PC-3 (cell line): ENCODE data around the gene DYNLT2B. TPM values are rescaled to one million over a fixed set of nuclear protein-coding genes. Genes with fewer than 3 reads are reported as not detected.
A peak's percentile ranks its signal among the peaks of the same experiment; 100 is the strongest.

Experiments used
- ATAC-seq: fragments of 200-7000 bp; cut with Tn5 transposase; 2 replicates; pipeline ENCODE4 v1.9.1; 2020; ENCODE audit warnings: mild to moderate bottlenecking, moderate library complexity
- BruUV-seq: library from RNA; stranded (reverse); fragments of 400-500 nt; replicated peaks from 2 replicates; lab custom pipeline; 2021; lab: Mats Ljungman, UMichigan
- CTCF ChIA-PET: fragments of 300-600 bp; sonication (Branson Sonifier 250); formaldehyde crosslinking; loops from one replicate; lab custom pipeline; 2022; ENCODE audit warnings: antibody characterized with exemption; lab: Charles Lee
- POLR2A ChIA-PET: fragments of 300-600 bp; sonication (Branson Sonifier 250); formaldehyde crosslinking; loops from one replicate; lab custom pipeline; 2022; ENCODE audit warnings: antibody characterized with exemption; ENCODE audit not compliant: unreplicated experiment; lab: Charles Lee
- DNase-seq: peaks from one replicate; pipeline ENCODE4 v3.0.0-alpha.2; 2015
- H2AFZ ChIP-seq: fragments of 300-600 bp; sonication (generic); 2 replicates; pipeline ENCODE4 v1.6.0; 2016; ENCODE audit warnings: antibody characterized with exemption, low read length
- H3F3A ChIP-seq: fragments of 300-600 bp; sonication (generic); one replicate; pipeline ENCODE4 v1.6.0; 2017; ENCODE audit warnings: antibody characterized with exemption, low read length, control low read depth, mild to moderate bottlenecking; ENCODE audit not compliant: unreplicated experiment
- H3K27ac ChIP-seq: fragments of 300-600 bp; sonication (generic); 2 replicates; pipeline ENCODE4 v1.5.1; 2016; ENCODE audit warnings: mild to moderate bottlenecking, low read length
- H3K27me3 ChIP-seq: fragments of 300-600 bp; sonication (generic); 2 replicates; pipeline ENCODE4 v1.6.1; 2016; ENCODE audit warnings: low read length, mixed read lengths
- H3K36me3 ChIP-seq: fragments of 300-600 bp; sonication (generic); 2 replicates; pipeline ENCODE4 v1.6.1; 2016; ENCODE audit warnings: low read depth, mixed run types, low read length, mixed read lengths
- H3K4me1 ChIP-seq: fragments of 300-600 bp; sonication (generic); 2 replicates; pipeline ENCODE4 v1.5.1; 2016; ENCODE audit warnings: low read length; ENCODE audit not compliant: insufficient read depth
- H3K4me2 ChIP-seq: fragments of 300-600 bp; sonication (generic); 2 replicates; pipeline ENCODE4 v1.6.0; 2016; ENCODE audit warnings: low read length
- H3K4me3 ChIP-seq: fragments of 300-600 bp; sonication (generic); 2 replicates; pipeline ENCODE4 v1.5.1; 2016; ENCODE audit warnings: mild to moderate bottlenecking, low read length, mixed read lengths
- H3K79me2 ChIP-seq: fragments of 300-600 bp; sonication (generic); 2 replicates; pipeline ENCODE4 v1.6.1; 2017; ENCODE audit warnings: low read length, mixed read lengths
- H3K9ac ChIP-seq: fragments of 300-600 bp; sonication (generic); 2 replicates; pipeline ENCODE4 v1.6.0; 2016; ENCODE audit warnings: mild to moderate bottlenecking, low read length
- H3K9me2 ChIP-seq: fragments of 300-600 bp; sonication (generic); replicated peaks from 2 replicates; pipeline ENCODE4 v1.6.1; 2016; ENCODE audit warnings: mixed run types, low read length, mixed read lengths
- H3K9me3 ChIP-seq: fragments of 300-600 bp; sonication (generic); 2 replicates; pipeline ENCODE4 v1.6.1; 2016; ENCODE audit warnings: low read length, mixed read lengths
- H4K20me1 ChIP-seq: fragments of 300-600 bp; sonication (generic); 2 replicates; pipeline ENCODE4 v1.6.1; 2016; ENCODE audit warnings: low read length, mixed read lengths
- CTCF ChIP-seq: fragments of 300-600 bp; sonication (generic); conservative IDR thresholded peaks from 2 replicates; pipeline ENCODE4 v1.5.1; 2017; ENCODE audit warnings: antibody characterized with exemption, low read depth, mild to moderate bottlenecking, low read length
- EZH2 ChIP-seq: fragments of 300-600 bp; sonication (generic); IDR thresholded peaks from one replicate; pipeline ENCODE4 v1.6.1; 2017; ENCODE audit warnings: antibody characterized with exemption, mild to moderate bottlenecking, low read length; ENCODE audit not compliant: unreplicated experiment
- EZH2phosphoT487 ChIP-seq: fragments of 300-600 bp; sonication (generic); IDR thresholded peaks from 2 replicates; pipeline ENCODE4 v1.6.1; 2018; ENCODE audit warnings: mild to moderate bottlenecking, antibody characterized with exemption, low read length, borderline replicate concordance
- intact Hi-C: fragments of 100-400 bp; cut with micrococcal nuclease; formaldehyde crosslinking; loops from 2 replicates; pipeline ENCODE4 v1.9.0; 2023
- total RNA-seq: library from RNA; depleted of rRNA; stranded (reverse); fragments of >200 nt; gene quantifications from 2 replicates; pipeline ENCODE4 v1.2.3, GENCODE V29; 2014

DYNLT2B gene
- total RNA-seq, 1 experiment from 2014 or later: 19.8 TPM

GRCh38 chr3:196268284-196269163 lies 49.5 kb downstream of the DYNLT2B start:
- POLR2A ChIA-PET: no interaction called here
- no peak for TF ChIP-seq EZH2phosphoT487
- TF ChIP-seq EZH2: no peak
- no peak for TF ChIP-seq CTCF
- no peak overlapping the region for H3K4me2 ChIP-seq
- peaks cover 29% of the 10 kb centered on the region for H3K79me2 ChIP-seq
- DNase-seq: peak; percentile 91
- peak overlapping the region; percentile 58 for H3K27ac ChIP-seq
- H3K36me3 ChIP-seq: peaks cover 29% of the 10 kb centered on the region
- H3K4me1 ChIP-seq: peaks cover 26% of the 10 kb centered on the region
- H2AFZ ChIP-seq: no peak overlapping the region
- no peaks in the 10 kb centered on the region for H3K27me3 ChIP-seq
- no peak overlapping the region for H3K4me3 ChIP-seq
- no peaks in the 10 kb centered on the region for H3K9me3 ChIP-seq
- H4K20me1 ChIP-seq: no peaks in the 10 kb centered on the region
- H3K9ac ChIP-seq: 0 out of 2 replicates have a peak overlapping the region, but pooled peaks have one; percentile 5
- H3F3A ChIP-seq: no peaks in the 10 kb centered on the region
- no peaks in the 10 kb centered on the region for H3K9me2 ChIP-seq
- CTCF ChIA-PET: interaction anchor here (0.5 to 1.2 kb wide), 2 partner anchors 11 to 15 kb away, joined by 3 to 4 read pairs; no protein-coding TSS in a partner anchor
- BruUV-seq: no TSS peak
- intact Hi-C loops: no loop called here
- ATAC-seq: peak; percentile 91

- Histone ChIP-seq H3K79me2 (peaks cover 4% of the 10 kb centered on the region; the same call in 1 of the 2 replicates), H3K4me3 (no peak overlapping the region), H3K9me3 (no peaks in the 10 kb centered on the region), H3K4me1 (peaks cover 8% of the 10 kb centered on the region), H3F3A (no peaks in the 10 kb centered on the region), H3K27ac (no peak overlapping the region), H3K4me2 (no peak overlapping the region), H3K36me3 (peaks cover 20% of the 10 kb centered on the region), H3K27me3 (no peaks in the 10 kb centered on the region), H3K9ac (no peak overlapping the region), H2AFZ (no peak overlapping the region), H4K20me1 (no peaks in the 10 kb centered on the region), H3K9me2 (no peaks in the 10 kb centered on the region)
- ChIA-PET POLR2A (interaction anchor here (0.6 kb wide), 1 partner anchor 95 kb away, joined by 5 read pairs; no protein-coding TSS in a partner anchor), CTCF (interaction anchor here (0.6 kb wide), 2 partner anchors 78 to 1430 kb away, joined by 4 to 10 read pairs; no protein-coding TSS in a partner anchor)
- intact Hi-C loops: no loop called here
- BruUV-seq: no TSS peak
- TF ChIP-seq EZH2 (no peak), CTCF (no peak), EZH2phosphoT487 (no peak)
- no peak for DNase-seq
- no peak for ATAC-seq
These were observed 54.2 kb downstream of the DYNLT2B start for GRCh38 chr3:196263819-196264218.
